HK-2 (cell line): Measurements from ENCODE around the gene B9D2.

Source experiments
- DNase-seq: peaks from one replicate; pipeline ENCODE4 v3.0.0-alpha.2; 2018; ENCODE audit not compliant: unreplicated experiment

B9D2 gene

GRCh38 chr19:41327576-41328156, 36.3 kb downstream of the B9D2 start:
- DNase-seq: peak; percentile 74

DNA sequence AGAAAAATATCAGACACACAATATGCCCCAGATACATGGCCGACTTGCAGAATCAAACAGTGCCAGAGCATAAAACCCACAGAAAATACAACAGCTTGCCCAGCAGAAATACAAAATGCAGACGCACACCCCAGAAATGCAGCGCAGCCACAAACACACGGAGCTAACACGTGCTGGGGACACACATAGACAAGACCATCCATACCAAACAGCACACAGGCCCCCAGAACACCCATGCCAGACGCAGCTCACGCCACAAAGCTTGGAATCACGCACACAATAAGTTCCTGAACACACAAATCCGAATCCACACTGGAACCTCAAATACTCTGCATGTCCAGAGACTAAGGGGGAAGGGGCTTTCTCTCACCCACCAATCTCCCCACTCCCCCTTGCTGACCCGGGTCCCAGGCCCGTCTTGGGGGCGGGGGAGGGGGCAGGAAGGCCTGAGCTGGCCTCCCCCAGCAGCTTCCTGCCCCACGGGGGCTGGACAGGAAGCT, 36.8 kb downstream of the B9D2 start:
- no peak for DNase-seq

DNA sequence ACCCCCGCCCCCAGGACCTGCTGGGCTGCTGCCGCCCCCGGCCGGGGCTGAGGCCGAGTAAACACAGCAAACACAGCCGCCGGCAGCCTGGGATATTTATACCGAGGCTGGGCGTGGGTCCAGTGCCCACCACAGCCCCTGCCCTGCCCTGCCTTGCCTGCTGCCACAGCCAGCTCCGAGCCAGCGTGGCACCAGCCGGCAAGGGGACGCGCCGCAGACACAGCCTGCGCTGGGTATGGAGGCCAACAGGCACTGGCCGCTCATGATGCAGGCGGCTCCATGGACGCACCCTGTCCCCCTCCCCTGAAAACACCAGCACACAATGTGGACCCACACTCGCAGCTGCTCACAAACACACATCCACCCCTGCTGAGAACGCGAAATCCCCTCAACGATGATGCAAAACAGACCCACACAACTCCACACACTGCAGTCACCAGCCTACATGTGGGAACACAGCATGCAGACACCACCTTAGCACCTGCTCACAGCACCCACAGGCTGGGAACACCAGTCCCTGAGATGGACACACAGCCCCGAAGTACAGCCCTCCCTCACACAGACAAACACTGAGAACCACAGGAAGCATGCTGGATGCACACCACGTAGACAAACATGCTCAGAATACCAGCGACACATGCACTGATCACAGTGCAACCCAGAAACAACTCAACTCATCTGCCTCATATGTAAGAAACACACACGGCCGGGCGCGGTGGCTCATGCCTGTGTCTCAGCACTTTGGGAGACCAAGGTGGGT, 37.8 kb downstream of the B9D2 start:
- DNase-seq: peak; percentile 57

DNA sequence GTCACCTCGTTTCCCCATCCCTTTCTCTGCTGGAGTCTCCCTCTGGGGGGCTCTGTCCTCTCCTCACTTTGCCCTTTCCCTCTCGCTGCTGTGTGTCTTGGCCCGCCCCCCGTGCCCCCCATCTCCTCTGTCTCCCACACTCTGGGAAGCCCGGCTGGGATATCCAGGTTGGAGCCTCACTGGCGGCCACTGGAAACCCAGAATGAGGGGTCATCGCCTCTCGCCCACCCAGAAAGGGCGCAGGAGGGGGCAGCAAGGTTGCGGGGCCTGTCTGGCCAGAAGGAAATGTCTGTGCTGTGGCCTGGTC, 38.4 kb downstream of the B9D2 start:
- no peak for DNase-seq

DNA sequence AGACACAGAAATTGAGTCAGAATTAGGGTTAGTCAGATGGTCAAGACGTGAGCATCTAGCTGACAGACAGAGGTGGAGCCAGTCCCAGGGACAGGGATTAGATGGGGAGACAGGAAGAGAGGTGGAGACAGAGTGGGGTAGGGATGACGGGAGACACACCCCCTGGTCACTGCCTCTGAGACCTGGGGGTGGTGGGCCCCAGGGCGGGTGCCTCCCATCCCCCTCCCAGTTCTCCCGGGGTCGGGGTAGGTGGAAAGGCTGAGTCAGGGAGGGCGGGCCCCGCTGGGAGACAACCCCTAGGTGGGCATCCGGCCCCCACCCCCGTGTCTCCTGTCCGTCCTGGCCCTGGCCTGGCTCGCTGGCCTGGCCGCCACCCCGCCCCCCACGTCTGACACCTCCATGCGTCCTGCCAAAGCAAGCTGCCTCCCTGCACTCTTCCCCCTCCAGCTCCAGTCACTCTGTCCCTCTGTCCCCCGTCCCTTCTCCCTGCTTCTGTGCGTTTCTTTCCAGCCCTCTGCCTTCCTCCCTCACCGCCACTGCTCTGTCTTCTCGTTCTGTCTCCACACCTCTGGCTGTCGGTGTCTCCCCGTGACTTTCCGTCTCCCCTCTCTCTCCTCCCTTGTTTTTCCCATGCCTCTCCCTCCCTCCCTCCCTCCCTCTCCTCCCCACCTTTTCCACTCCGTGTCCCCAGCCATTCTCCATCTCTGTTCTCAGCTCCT, 38.9 kb downstream of the B9D2 start:
- peak; percentile 95 for DNase-seq

DNA sequence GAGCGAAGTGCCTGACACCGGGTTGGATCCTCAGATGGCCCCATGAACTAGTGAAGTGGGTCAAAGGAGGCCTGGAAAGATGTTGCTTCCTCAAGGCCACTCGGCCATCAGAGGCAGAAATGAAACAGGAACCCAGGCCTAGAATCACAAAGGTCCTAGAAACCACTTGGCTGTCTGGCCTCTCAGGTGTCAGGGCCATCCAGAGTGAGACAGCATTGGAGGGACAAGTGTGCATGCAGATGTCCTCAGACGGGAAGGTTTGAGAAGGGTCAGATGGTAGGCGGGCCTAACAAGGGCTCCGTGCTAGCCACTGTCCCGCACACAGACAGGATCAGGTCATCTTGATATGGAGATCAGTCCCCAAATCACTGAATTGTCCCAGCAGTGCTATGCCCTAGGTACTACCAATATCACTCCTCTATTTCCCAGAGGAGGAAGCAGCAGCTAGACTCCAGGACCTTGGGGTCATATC, 39.7 kb downstream of the B9D2 start:
- DNase-seq: no peak

DNA sequence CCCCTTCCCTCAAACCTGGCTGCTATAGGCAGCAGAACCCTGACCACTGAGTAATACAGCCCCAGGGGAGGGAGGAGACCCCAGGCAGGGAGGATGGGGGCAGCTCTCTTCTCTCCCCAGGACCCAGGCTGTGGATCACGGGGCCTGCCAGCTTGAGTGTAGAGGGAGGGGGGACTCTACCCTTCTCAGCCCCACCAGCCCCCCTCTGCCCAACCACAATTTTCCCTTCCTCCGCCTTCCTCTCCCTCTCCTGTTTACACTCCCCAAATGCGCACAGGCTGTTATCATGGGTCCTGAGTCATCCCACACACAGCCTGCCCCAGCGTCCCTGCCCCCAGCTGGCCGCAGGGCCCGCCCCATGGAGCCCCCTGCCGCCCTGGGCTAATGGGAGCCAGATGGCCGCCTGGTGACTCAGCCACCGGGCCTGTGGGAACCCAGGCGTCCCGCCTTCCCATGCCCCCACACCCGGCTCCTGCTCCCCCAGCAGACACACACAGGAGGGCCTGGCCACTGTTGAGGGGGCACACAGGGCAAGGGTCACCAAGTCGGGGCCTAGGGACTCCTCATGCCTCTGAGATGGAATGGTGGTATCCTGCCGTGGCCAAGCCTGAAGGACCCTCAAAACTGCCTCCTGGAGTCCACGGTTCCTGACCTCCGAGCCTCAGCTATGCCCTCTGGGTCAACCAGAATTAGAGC, 40.4 kb downstream of the B9D2 start:
- peak; percentile 88 for DNase-seq

DNA sequence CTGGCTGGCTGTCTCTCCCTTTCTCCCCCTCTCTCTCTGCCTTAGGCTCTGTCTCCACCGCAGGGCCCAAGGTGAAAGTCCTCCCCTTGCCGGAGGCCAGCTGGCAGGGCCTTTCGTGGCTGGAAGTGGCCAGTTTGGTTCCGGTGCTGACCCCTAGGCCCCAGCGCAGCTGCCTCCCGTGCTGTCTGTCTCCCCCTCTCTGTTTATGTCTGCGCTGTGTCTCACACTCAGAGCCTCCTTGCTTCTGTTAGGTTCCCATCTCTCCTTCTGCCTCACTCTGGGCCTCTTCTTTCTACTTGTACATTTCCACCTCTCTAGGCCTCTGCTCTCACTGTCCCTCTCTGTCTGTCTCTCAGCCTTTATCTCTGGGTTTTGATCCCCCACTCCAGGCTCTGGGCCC, 40.9 kb downstream of the B9D2 start:
- peak; percentile 48 for DNase-seq

- no peak for DNase-seq
Observed at GRCh38 chr19:41322451-41322850, 41.5 kb downstream of the B9D2 start.

DNA sequence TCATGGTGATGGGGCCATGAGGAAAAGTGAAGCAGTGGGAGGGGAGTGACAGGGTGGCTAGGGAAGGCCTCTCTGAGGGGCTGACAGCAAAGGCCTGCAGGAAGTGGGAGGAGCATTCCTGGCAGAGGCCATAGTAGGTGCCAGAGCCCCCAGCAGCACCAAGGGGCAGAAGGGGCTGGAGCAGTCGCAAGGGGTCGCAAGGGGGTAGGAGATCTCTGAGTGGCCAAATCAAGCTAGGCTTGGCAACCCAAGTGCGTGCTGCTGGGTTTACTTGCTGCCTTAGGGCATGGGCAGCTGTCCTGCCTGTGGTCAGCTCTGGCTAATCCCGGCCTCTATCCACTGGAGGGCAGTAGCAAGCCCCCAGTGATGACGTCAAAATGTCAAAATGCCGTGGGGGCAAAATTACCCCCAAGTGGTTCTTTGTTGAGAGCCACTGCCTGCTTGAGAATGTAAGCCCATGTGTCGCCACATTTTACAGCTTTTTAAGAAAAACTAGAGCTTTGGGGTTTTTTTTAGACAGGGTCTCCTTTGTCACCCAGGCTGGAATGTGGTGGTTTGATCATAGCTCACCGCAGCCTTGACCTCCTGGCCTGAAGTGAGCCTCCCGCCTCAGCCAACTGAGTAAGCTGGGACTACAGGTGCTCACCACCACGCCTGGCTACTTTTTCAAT, 42.2 kb downstream of the B9D2 start:
- peak; percentile 78 for DNase-seq

DNA sequence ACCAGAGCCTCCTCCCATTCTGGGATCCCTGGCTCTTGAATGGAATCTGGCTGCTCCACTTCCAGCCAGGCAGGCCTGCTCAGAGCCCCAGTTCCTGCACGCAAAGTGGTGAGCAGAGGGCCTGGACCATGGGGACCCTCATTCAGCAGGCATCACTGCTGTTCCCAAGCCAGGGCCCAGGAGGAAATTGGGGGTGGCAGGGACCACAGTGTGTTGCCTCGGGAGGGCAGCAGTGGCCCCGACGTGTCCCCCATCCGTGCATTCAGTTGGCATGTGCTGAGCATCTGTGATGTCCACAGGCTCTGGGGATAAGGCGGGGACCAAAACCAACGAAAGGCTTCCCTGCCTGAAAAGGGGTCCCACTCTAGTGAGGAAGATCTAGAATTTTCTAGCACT, 42.7 kb downstream of the B9D2 start:
- no peak for DNase-seq

DNA sequence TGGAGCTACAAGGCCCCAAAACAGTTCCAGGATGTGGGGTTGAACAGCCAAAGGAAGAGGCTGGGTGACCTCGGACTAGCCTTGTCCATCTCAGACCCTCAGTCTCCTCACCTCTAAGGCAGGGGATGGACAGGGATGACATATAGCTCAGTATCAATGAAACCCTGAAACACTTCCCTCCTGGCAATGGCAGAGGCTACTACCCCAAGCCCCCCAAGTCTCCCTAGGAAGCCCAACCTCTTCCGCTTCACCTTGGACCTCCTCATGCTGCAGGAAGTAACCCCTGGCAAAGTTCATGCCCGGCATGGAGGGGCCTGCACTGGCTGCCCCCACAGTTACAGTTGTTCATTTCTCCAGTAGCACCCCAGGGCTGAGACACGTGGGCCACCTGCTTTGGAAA, 43.4 kb downstream of the B9D2 start:
- no peak for DNase-seq

DNA sequence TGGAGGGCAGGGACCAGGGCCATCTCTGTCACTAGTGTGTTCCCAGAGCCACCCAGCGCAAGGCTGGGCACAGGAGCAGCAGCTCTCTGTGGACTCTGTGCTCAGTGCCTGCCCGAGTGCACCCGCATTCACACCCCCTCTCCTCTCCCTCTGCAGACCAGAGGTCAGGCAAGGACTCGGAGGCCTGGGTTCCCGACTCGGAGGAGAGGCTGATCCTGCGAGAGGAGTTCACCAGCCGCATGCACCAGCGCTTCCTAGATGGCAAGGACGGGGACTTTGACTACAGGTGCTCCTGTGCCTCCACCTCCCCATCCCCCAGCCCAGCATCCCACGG, 43.8 kb downstream of the B9D2 start:
- no peak for DNase-seq

- DNase-seq: no peak
Observed at GRCh38 chr19:41319500-41320184, 44.3 kb downstream of the B9D2 start.

DNA sequence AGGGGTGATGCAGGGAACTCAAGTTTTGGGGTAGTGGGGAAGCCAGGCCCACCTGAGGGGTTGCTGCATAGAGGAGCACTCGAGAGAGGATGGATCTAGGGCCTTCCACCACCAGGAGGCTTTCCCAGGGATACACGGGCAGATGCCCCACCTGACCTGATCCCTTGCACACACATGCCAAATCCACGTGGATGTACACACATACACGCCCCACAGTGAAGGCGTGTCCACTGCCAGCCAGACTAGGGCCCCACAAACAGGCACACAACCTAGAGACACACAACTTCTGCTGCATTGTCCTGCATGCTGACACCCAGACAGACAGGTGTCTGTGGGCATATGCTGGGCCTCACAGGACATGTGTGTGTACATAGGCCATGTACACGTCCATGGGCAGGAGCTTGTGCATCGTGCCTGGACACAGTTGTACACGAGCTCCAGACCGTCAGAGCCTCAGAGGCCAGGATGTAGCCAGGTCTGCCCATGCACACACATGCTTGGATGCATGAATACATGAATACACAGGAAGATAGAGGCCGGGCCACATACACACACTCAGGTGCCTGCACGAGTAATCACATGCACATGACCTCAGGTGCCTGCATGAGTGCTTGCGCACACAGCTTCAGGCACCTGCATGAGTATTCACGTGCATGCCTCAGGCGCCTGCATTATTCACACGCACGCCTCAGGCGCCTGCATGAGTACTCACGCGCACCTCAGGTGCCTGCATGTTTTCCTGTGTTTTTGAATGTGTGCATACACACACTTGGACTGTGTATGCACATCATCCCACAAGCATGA, 45.1 kb downstream of the B9D2 start:
- DNase-seq: no peak

DNA sequence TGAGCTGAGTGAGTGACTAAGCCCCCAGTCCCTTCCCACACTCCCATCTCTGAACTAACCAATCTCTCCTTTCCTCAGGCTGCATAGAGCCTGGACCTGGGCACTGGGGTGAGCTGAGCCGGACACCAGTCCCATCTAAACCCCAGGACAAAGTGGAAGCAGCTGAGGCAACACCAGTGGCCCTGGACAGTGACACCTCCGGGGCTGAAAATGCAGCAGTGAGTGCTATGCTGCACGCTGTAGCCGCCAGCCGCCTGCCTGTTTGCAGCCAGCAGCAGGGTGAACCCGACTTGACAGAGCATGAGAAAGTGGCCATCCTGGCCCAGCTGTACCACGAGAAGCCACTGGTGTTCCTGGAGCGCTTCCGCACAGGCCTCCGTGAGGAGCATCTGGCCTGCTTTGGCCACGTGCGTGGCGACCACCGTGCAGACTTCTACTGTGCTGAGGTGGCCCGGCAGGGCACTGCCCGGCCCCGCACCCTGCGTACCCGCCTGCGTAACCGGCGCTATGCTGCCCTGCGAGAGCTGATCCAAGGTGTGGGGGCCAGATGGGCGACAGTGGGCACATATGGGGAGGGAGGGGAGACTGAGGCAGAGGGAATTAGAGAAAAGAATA, 47.5 kb downstream of the B9D2 start:
- DNase-seq: no peak

DNA sequence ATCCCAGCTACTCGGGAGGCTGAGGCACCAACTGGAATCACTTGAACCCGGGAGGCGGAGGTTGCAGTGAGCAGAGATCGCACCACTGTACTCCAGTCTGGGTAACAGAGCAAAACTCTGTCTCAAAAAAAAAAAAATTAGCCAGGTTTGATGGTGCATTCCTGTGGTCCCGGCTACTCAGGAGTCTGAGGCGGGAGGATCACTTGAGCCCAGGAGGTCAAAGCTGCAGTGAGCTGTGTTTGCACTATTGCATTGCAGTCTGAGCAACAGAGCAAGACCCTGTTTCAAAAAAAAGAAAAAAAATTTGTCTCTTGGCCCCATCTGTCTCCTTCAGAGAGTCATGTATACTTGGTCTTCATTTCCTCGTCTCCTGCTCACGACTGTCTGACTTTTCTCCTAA, 52.3 kb downstream of the B9D2 start:
- no peak for DNase-seq

DNA sequence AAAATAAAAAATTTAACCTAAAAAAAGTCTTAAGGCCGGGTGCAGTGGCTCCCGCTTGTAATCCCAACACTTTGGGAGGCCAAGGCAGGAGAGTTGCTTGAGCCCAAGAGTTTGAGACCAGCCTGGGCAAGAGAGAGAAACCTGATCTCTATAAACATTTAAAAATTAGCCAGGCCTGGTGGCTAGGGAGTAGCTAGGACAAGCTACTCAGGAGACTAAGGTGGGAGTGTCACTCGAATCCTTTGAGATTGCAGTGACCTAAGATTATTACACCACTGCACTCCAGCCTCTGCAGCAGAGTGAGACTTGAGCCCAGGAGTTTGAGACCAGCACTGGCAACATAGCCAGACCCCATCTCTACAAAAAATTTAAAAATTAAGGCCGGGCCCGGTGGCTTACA, 52.9 kb downstream of the B9D2 start:
- no peak for DNase-seq

DNA sequence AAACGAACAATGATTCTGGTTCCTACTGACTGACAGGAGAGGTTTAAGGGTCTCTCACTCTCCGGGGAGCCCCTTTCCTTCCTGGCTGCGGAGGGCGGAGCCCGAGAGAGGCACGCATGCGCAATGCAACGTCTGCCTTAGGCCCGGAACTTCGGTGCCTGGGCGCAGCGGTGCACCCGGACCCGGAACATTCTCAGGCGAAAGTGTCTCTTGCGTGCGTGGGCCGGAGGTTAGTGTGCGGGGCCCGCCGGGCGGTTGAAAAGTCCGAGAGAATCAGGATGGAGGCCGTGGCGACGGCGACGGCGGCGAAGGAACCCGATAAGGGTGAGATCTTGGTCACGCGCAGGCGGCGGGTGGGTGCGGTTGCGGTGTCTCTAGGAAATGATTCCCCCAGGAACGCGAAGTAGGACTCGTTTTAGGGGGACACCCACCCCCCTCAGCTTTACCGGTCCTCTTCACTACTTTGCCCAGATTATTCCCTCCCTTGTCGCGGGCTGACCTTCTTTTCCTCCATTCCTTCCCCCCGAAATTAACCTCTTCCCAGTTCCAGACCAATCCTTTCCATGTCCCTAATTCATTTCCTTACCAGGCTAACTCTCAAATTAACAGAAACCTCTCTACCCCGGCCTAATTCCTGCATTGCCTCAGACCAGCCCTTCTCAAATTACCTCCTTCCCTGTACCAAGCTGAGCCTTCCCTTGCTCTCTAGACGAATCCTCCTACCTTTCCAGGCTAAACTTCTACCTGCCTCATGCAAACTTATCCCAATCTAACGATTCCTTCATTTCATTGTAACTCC, 53.7 kb downstream of the B9D2 start, which contains the start of gene CCDC97:
Gene CCDC97 (plus strand): TSS at position 140 of the 799 bp plus-strand sequence. CDS start 139 bp downstream, at position 279.
- DNase-seq: peak; percentile 89
